ENCODE data around the gene DIS3L.
"Not testable (repeated sequence)": the region's sequence is repeated elsewhere in the genome, so short reads cannot be mapped to it uniquely, and the experiment has no call there.

DIS3L gene

GRCh38 chr15:66312144-66312543 lies 18.8 kb downstream of the DIS3L start:
- no peak for DNase-seq

- DNase-seq, result no peak
Measured at GRCh38 chr15:66323312-66323928, 30.1 kb downstream of the DIS3L start.

GRCh38 chr15:66326051-66326450 lies 32.7 kb downstream of the DIS3L start:
- DNase-seq, result no peak

- DNase-seq, result no peak
Measured at GRCh38 chr15:66327736-66328135, 34.4 kb downstream of the DIS3L start.

- DNase-seq, result no peak
Measured at GRCh38 chr15:66328771-66329170, 35.4 kb downstream of the DIS3L start.

GRCh38 chr15:66348530-66348929 lies 55.2 kb downstream of the DIS3L start:
- not testable (repeated sequence) for DNase-seq

- no peak for DNase-seq
Measured at GRCh38 chr15:66356077-66356358, 62.6 kb downstream of the DIS3L start.

GRCh38 chr15:66356359-66357236 lies 63.2 kb downstream of the DIS3L start, which contains the start of gene TIPIN:
TIPIN (minus strand) TSS chr15:66356685; CDS start chr15:66352947, 3,738 bp downstream.
- DNase-seq, result peak; percentile 90

GRCh38 chr15:66359740-66360139 lies 66.4 kb downstream of the DIS3L start:
- DNase-seq, result no peak

- DNase-seq, result not testable (repeated sequence)
Measured at GRCh38 chr15:66361745-66362460, 68.5 kb downstream of the DIS3L start.

GRCh38 chr15:66362776-66363175 lies 69.4 kb downstream of the DIS3L start:
- DNase-seq, result no peak

- no peak for DNase-seq
Measured at GRCh38 chr15:66364944-66365528, 71.7 kb downstream of the DIS3L start.

- peak; percentile 8 for DNase-seq
Measured at GRCh38 chr15:66369773-66370651, 76.6 kb downstream of the DIS3L start.

- DNase-seq, result no peak
Measured at GRCh38 chr15:66374179-66374578, 80.8 kb downstream of the DIS3L start.

GRCh38 chr15:66378814-66379430 lies 85.6 kb downstream of the DIS3L start:
- no peak for DNase-seq

GRCh38 chr15:66381376-66381775 lies 88.0 kb downstream of the DIS3L start:
- DNase-seq, result not testable (repeated sequence)
